CD14-positive monocyte (primary cell): ENCODE results near the gene CCBE1. TPM values are rescaled to one million over a fixed set of nuclear protein-coding genes. Genes with fewer than 3 reads are reported as not detected.

Experiments
- DNase-seq, 3 donors: peaks; one replicate each; pipeline ENCODE4 v3.0.0-alpha.2; 2011 to 2022
- H2AFZ ChIP-seq: 2 replicates; pipeline ENCODE4 v1.6.0; 2012; ENCODE audit warnings: mild to moderate bottlenecking, low read depth, low read length, inconsistent platforms; ENCODE audit not compliant: insufficient read depth, poor library complexity, severe bottlenecking
- H3K27ac ChIP-seq, 2 donors: 1 replicate in 1 of 2; 2 replicates in 1 of 2; pipeline ENCODE4 v1.5.1; 2012 to 2013; ENCODE audit warnings: low read length in 2 of 2, control low read depth in 1 of 2, inconsistent platforms in 1 of 2, low read depth in 1 of 2, mild to moderate bottlenecking in 1 of 2
- H3K27me3 ChIP-seq, 2 donors: one replicate each; pipeline versions ENCODE4 v1.6.0 to v1.6.1; 2011 to 2013; ENCODE audit warnings: low read length in 2 of 2; ENCODE audit not compliant: control insufficient read depth in 2 of 2, insufficient read depth in 2 of 2
- H3K36me3 ChIP-seq, 2 donors: replicated peaks in 1 of 2; 1 replicate in 1 of 2; 2 replicates in 1 of 2; pipeline versions ENCODE4 v1.5.1 to v1.6.1; 2012 to 2013; ENCODE audit warnings: low read length in 2 of 2, control low read depth in 1 of 2, inconsistent platforms in 1 of 2, mild to moderate bottlenecking in 1 of 2; ENCODE audit not compliant: insufficient read depth in 2 of 2, control insufficient read depth in 1 of 2
- H3K4me1 ChIP-seq, 2 donors: 1 replicate in 1 of 2; 2 replicates in 1 of 2; pipeline versions ENCODE4 v1.5.1 to v1.6.1; 2012 to 2013; ENCODE audit warnings: low read length in 2 of 2, control low read depth in 1 of 2, inconsistent platforms in 1 of 2, mild to moderate bottlenecking in 1 of 2, moderate library complexity in 1 of 2; ENCODE audit not compliant: insufficient read depth in 2 of 2, control insufficient read depth in 1 of 2
- H3K4me2 ChIP-seq: replicated peaks from 2 replicates; pipeline ENCODE3; 2012; ENCODE audit warnings: low read length, moderate library complexity, mild to moderate bottlenecking; ENCODE audit not compliant: poor library complexity, severe bottlenecking; ENCODE audit errors: extremely low read depth
- H3K4me3 ChIP-seq, 3 experiments: fragments of 200-600 bp in 1 of 3; sonication (generic) in 1 of 3; replicated peaks in 1 of 3; 1 replicate in 2 of 3; 2 replicates in 1 of 3; pipeline ENCODE4 v1.5.1; 2011 to 2013; ENCODE audit warnings: low read length in 3 of 3, mild to moderate bottlenecking in 3 of 3, control low read depth in 2 of 3, low read depth in 2 of 3, inconsistent platforms in 1 of 3, moderate library complexity in 1 of 3
- H3K79me2 ChIP-seq: 2 replicates; pipeline ENCODE4 v1.6.0; 2012; ENCODE audit warnings: mild to moderate bottlenecking, control low read depth, inconsistent platforms, low read length, moderate library complexity; ENCODE audit not compliant: insufficient read depth
- H3K9ac ChIP-seq: 2 replicates; pipeline ENCODE4 v1.6.0; 2017; ENCODE audit warnings: low read length, mild to moderate bottlenecking; ENCODE audit not compliant: insufficient read depth, poor library complexity, severe bottlenecking
- H3K9me3 ChIP-seq, 2 donors: replicated peaks in 1 of 2; 1 replicate in 1 of 2; 2 replicates in 1 of 2; pipeline versions ENCODE4 v1.5.1 to v1.6.1; 2012 to 2013; ENCODE audit warnings: low read length in 2 of 2, control low read depth in 1 of 2; ENCODE audit not compliant: control insufficient read depth in 1 of 2, insufficient read depth in 1 of 2
- H4K20me1 ChIP-seq: 2 replicates; pipeline ENCODE4 v1.6.0; 2012; ENCODE audit warnings: mild to moderate bottlenecking, low read length, control low read depth, moderate library complexity; ENCODE audit not compliant: insufficient read depth
- H3K27ac Mint-ChIP-seq, 7 donors: one replicate each; pipeline ENCODE4 v1.8.0; 2020; ENCODE audit warnings: mild to moderate bottlenecking in 7 of 7, mixed read lengths in 7 of 7, moderate library complexity in 6 of 7, inconsistent platforms in 2 of 7
- H3K27me3 Mint-ChIP-seq, 3 donors: one replicate each; pipeline ENCODE4 v1.8.0; 2021 to 2022; ENCODE audit warnings: low read depth in 3 of 3, mild to moderate bottlenecking in 3 of 3, mixed read lengths in 3 of 3, moderate library complexity in 3 of 3, inconsistent platforms in 1 of 3
- H3K36me3 Mint-ChIP-seq, 2 donors: one replicate each; pipeline ENCODE4 v1.8.0; 2020; ENCODE audit warnings: mixed read lengths in 2 of 2, inconsistent platforms in 1 of 2, mild to moderate bottlenecking in 1 of 2
- H3K4me1 Mint-ChIP-seq: one replicate; pipeline ENCODE4 v1.8.0; 2020; ENCODE audit warnings: mild to moderate bottlenecking, mixed read lengths
- H3K4me3 Mint-ChIP-seq, 2 donors: one replicate each; pipeline ENCODE4 v1.8.0; 2020; ENCODE audit warnings: mild to moderate bottlenecking in 2 of 2, mixed read lengths in 2 of 2, moderate library complexity in 1 of 2
- H3K9me3 Mint-ChIP-seq, 7 donors: one replicate each; pipeline ENCODE4 v1.8.0; 2020 to 2022; ENCODE audit warnings: mixed read lengths in 7 of 7, mild to moderate bottlenecking in 6 of 7, moderate library complexity in 6 of 7, inconsistent platforms in 2 of 7
- WGBS: methylation state at CpG from one replicate; pipeline ENCODE4 v1.1.5; 2013; ENCODE audit warnings: missing lambda C conversion rate; ENCODE audit not compliant: insufficient coverage; 5-methylcytosine and 5-hydroxymethylcytosine counted together
- intact Hi-C, 2 donors: fragments of 100-400 bp; cut with micrococcal nuclease; formaldehyde crosslinking; loops; one replicate each; pipeline versions ENCODE4 v1.15.0 to v1.15.1; 2023
- polyA plus RNA-seq, 3 donors: library from polyadenylated mRNA; depleted of rRNA in 1 of 3; unstranded in 2 of 3; stranded (reverse) in 1 of 3; fragments of 300-500 nt in 2 of 3; fragments of >200 nt in 1 of 3; fragmentation: Illumina TruSeq in 2 of 3; gene quantifications; 1 replicate in 2 of 3; 2 replicates in 1 of 3; pipeline ENCODE4 v1.2.3, GENCODE V29; 2012 to 2021
- TF ChIP-seq, protein P1 (sequence below): fragments of 200-600 bp; IDR thresholded peaks from one replicate; pipeline ENCODE4 v1.8.0; 2022; ENCODE audit warnings: antibody characterized with exemption, mild to moderate bottlenecking

CCBE1 gene
- polyA plus RNA-seq, 3 donors = not detected

DNA sequence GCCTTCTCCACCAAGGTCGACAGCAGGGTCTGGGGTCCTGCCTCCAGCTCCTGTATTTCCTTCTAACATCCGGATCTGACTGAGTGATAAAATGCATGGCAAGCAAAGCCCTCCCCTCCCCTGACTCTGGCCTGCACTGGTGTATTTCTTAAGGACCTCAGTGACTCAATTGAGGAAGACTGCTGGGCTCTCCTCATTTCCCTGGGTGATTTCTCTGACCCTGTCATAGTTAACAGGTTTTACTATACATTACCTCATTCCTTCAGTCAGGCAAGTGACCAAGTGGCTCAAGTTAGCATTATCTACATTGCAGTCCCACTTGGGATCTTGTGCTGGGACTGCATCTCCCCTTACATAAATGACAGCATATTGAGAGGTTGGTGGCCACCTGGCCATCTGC, 38.8 kb upstream of the CCBE1 start:
- WGBS = 71% methylated on average over 1 of the region's 2 CpGs
- Histone ChIP-seq H3K4me1 (no peaks in the 10 kb centered on the region), H3K36me3 (no peaks in the 10 kb centered on the region), H4K20me1 (no peaks in the 10 kb centered on the region), H3K9ac (no peak overlapping the region), H3K27me3 (no peaks in the 10 kb centered on the region), H3K9me3 (peaks cover 0 to 6% of the 10 kb centered on the region in 2 donors), H3K4me3 (no peak overlapping the region), H3K79me2 (no peaks in the 10 kb centered on the region), H2AFZ (no peak overlapping the region), H3K27ac (no peak overlapping the region), H3K4me2 (no peak overlapping the region)
- Mint-ChIP-seq H3K27ac (no peak overlapping the region), H3K27me3 (peaks cover 2 to 4% (median 2%) of the 10 kb centered on the region in 3 donors), H3K4me1 (no peaks in the 10 kb centered on the region), H3K4me3 (no peak overlapping the region), H3K36me3 (no peaks in the 10 kb centered on the region), H3K9me3 (peaks cover 4 to 14% (median 8%) of the 10 kb centered on the region in 7 donors)
- DNase-seq = no peak
- TF ChIP-seq, protein P1, sequence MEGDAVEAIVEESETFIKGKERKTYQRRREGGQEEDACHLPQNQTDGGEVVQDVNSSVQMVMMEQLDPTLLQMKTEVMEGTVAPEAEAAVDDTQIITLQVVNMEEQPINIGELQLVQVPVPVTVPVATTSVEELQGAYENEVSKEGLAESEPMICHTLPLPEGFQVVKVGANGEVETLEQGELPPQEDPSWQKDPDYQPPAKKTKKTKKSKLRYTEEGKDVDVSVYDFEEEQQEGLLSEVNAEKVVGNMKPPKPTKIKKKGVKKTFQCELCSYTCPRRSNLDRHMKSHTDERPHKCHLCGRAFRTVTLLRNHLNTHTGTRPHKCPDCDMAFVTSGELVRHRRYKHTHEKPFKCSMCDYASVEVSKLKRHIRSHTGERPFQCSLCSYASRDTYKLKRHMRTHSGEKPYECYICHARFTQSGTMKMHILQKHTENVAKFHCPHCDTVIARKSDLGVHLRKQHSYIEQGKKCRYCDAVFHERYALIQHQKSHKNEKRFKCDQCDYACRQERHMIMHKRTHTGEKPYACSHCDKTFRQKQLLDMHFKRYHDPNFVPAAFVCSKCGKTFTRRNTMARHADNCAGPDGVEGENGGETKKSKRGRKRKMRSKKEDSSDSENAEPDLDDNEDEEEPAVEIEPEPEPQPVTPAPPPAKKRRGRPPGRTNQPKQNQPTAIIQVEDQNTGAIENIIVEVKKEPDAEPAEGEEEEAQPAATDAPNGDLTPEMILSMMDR = no peak
- intact Hi-C loops = no loop called here

DNA sequence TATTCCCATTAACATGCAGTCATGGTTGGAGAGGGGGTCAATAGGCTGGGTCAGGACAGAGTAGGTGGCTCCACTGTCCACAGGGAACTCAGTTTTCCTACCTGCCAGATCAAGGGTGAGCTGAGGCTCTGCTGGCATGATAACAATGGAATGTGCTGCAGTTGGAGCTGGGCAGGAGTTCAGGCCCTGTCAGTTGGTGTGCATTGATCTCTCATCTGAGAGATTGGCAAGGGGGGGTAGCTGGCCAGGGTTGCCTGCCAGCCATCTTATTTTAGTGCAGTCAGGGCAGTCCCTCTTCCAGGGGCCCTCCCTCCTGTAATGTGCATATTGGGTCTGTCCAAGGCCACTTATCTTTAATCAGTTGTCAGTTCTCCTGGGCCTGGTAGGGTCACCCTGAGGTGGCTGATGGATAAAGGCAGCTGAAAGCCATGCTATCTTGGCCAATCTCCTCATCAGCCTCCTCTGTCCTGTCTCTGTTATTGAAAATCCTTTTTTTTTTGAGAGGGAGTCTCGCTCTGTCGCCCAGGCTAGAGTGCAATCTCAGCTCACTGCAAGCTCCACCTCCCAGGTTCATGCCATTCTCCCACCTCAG, 38.1 kb upstream of the CCBE1 start:
- no peak overlapping the region for H3K9ac ChIP-seq
- H3K4me2 ChIP-seq = no peak overlapping the region
- no peaks in the 10 kb centered on the region for H3K79me2 ChIP-seq
- H3K27ac ChIP-seq = no peak overlapping the region
- H3K36me3 ChIP-seq = no peaks in the 10 kb centered on the region
- intact Hi-C loops = no loop called here
- H3K27me3 ChIP-seq = no peaks in the 10 kb centered on the region
- no peaks in the 10 kb centered on the region for H3K4me1 ChIP-seq
- H3K9me3 ChIP-seq = peaks cover 0 to 6% of the 10 kb centered on the region in 2 donors
- Mint-ChIP-seq H3K27me3 (peaks cover 2 to 4% (median 2%) of the 10 kb centered on the region in 3 donors), H3K27ac (no peak overlapping the region), H3K4me1 (no peaks in the 10 kb centered on the region), H3K36me3 (no peaks in the 10 kb centered on the region), H3K9me3 (peaks cover 4 to 14% (median 8%) of the 10 kb centered on the region in 7 donors), H3K4me3 (no peak overlapping the region)
- H4K20me1 ChIP-seq = no peaks in the 10 kb centered on the region
- TF ChIP-seq, protein P1 = no peak
- H3K4me3 ChIP-seq = no peak overlapping the region
- no peak for DNase-seq
- WGBS = no CpG with 5 or more reads among the region's 2 CpGs
- H2AFZ ChIP-seq = no peak overlapping the region
